Mucosa of descending colon (tissue), 3 donors: ENCODE measurements around the gene RNF123. TPM values are rescaled to one million over a fixed set of nuclear protein-coding genes. Genes with fewer than 3 reads are reported as not detected.
A peak's percentile ranks its signal among the peaks of the same experiment; 100 is the strongest.

Experiments
- ATAC-seq: fragments of 200-7000 bp; cut with Tn5 transposase; one replicate; pipeline ENCODE4 v1.9.1; 2020; ENCODE audit warnings: mild to moderate bottlenecking, moderate library complexity
- DNase-seq, 3 donors: peaks; one replicate each; pipeline ENCODE4 v3.0.0-alpha.2; 2020
- H3K36me3 ChIP-seq: fragments of 200-600 bp; one replicate; pipeline ENCODE4 v1.8.0; 2021; ENCODE audit warnings: low read depth, mild to moderate bottlenecking
- H3K4me1 ChIP-seq: fragments of 200-600 bp; one replicate; pipeline ENCODE4 v1.8.0; 2021; ENCODE audit warnings: low read depth, mild to moderate bottlenecking
- H3K4me3 ChIP-seq: fragments of 200-600 bp; one replicate; pipeline ENCODE4 v1.8.0; 2021; ENCODE audit warnings: mild to moderate bottlenecking
- H3K9me3 ChIP-seq: fragments of 200-600 bp; one replicate; pipeline ENCODE4 v1.8.0; 2021; ENCODE audit warnings: mild to moderate bottlenecking
- CTCF ChIP-seq: fragments of 200-600 bp; IDR thresholded peaks from one replicate; pipeline ENCODE4 v1.8.0; 2022; ENCODE audit warnings: antibody characterized with exemption, mild to moderate bottlenecking
- intact Hi-C, 2 donors: fragments of 100-400 bp; cut with DNase I in 1 of 2; cut with micrococcal nuclease in 1 of 2; formaldehyde crosslinking; loops; one replicate each; pipeline versions ENCODE4 v1.11.0 to v1.11.1; 2022; cut with DNase I, micrococcal nuclease
- total RNA-seq, 3 donors: library from RNA; stranded (reverse); fragmentation: NEBNext Ultra II Directional in 2 of 3; extraction: Animal tissue kit (Norgen Biotek cat#: 25700) in 2 of 3; gene quantifications; one replicate each; pipeline versions ENCODE4 v1.2.1 to v1.2.4, GENCODE V29; 2021 to 2023
- donor health status: DM: no; HTN: no; CAD: no; lungs with moderate emphysema.
- donor health status: DM: no; HTN: no; CAD: no.
- donor health status: DM: no; HTN: yes; CAD: no.

Gene RNF123
- total RNA-seq, 3 donors from 2014 or later: 45.5 to 58.1 (median 51.0) TPM

GRCh38 chr3:49674497-49674983, 14.8 kb upstream of the RNF123 start:
- DNase-seq (peak in 2 of 3 donors; percentile 58 to 77), ATAC-seq (peak; percentile 36)
- no peak for TF ChIP-seq CTCF
- Histone ChIP-seq H3K9me3 (no peaks in the 10 kb centered on the region), H3K4me1 (peaks cover 13% of the 10 kb centered on the region), H3K4me3 (peak overlapping the region; percentile 85), H3K36me3 (no peaks in the 10 kb centered on the region)
- intact Hi-C loops: loop anchor here in 1 of 2 donors (5.0 kb wide), 1 partner anchor 132 kb away; no protein-coding TSS in a partner anchor

- Histone ChIP-seq H3K4me3 (no peak overlapping the region), H3K9me3 (no peaks in the 10 kb centered on the region), H3K4me1 (peaks cover 13% of the 10 kb centered on the region), H3K36me3 (no peaks in the 10 kb centered on the region)
- ATAC-seq: no peak
- intact Hi-C loops: no loop called here
- TF ChIP-seq CTCF: no peak
- no peak for DNase-seq
Measured at GRCh38 chr3:49675912-49676311, 13.4 kb upstream of the RNF123 start.

GRCh38 chr3:49680493-49681231, 8.7 kb upstream of the RNF123 start:
- intact Hi-C loops: no loop called here
- peaks cover 10% of the 10 kb centered on the region for H3K36me3 ChIP-seq
- H3K4me3 ChIP-seq: no peak overlapping the region
- ATAC-seq (no peak), DNase-seq (no peak)
- TF ChIP-seq CTCF: no peak
- H3K9me3 ChIP-seq: no peaks in the 10 kb centered on the region
- H3K4me1 ChIP-seq: no peaks in the 10 kb centered on the region

GRCh38 chr3:49681232-49681522, 8.2 kb upstream of the RNF123 start:
- intact Hi-C loops: no loop called here
- no peak for TF ChIP-seq CTCF
- Histone ChIP-seq H3K4me3 (no peak overlapping the region), H3K36me3 (peaks cover 10% of the 10 kb centered on the region), H3K4me1 (peaks cover 2% of the 10 kb centered on the region), H3K9me3 (no peaks in the 10 kb centered on the region)
- no peak for DNase-seq
- ATAC-seq: no peak

GRCh38 chr3:49681543-49681942, 7.8 kb upstream of the RNF123 start:
- H3K36me3 ChIP-seq: peaks cover 10% of the 10 kb centered on the region
- no peak overlapping the region for H3K4me3 ChIP-seq
- no peak for ATAC-seq
- DNase-seq: no peak
- peaks cover 2% of the 10 kb centered on the region for H3K4me1 ChIP-seq
- H3K9me3 ChIP-seq: no peaks in the 10 kb centered on the region
- TF ChIP-seq CTCF: no peak
- intact Hi-C loops: no loop called here
